ENCODE measurements around the gene RRP8.
A peak's percentile ranks its signal among the peaks of the same experiment; 100 is the strongest.

The RRP8 gene

DNA sequence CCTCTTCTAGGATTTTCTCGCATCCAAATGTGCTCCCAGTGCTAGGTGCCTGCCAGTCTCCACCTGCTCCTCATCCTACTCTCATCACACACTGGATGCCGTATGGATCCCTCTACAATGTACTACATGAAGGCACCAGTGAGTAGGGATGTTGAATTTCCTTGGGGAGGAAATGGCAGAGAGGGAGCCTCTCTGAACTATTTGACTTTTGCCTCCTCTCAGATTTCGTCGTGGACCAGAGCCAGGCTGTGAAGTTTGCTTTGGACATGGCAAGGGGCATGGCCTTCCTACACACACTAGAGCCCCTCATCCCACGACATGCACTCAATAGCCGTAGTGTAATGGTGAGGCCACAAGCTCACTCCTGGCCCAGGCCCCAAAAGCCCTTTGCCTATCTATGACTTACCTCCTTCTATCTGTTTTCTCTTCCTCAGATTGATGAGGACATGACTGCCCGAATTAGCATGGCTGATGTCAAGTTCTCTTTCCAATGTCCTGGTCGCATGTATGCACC is 6.1 kb upstream of the RRP8 start:
- no peak for ATAC-seq
- TF ChIP-seq ZNF565 (CRISPR knock-in tag; conservative IDR thresholded peaks at IDR 0.05; ENCODE audit: low read depth) (no peak), TCF4 (CRISPR knock-in tag; IDR thresholded peaks at IDR 0.05; ENCODE audit: borderline replicate concordance) (no peak), PPARA (CRISPR knock-in tag; IDR thresholded peaks at IDR 0.05; ENCODE audit: borderline replicate concordance) (no peak), GLIS3 (CRISPR knock-in tag; IDR thresholded peaks at IDR 0.05) (no peak), ZNF70 (CRISPR knock-in tag; IDR thresholded peaks at IDR 0.05) (no peak), ZFP30 (CRISPR knock-in tag; IDR thresholded peaks at IDR 0.05) (no peak), ZC3H10 (CRISPR knock-in tag; IDR thresholded peaks at IDR 0.05) (no peak), RARB (CRISPR knock-in tag; IDR thresholded peaks at IDR 0.05) (no peak)

- TF ChIP-seq GLIS3 (CRISPR knock-in tag; IDR thresholded peaks at IDR 0.05) (no peak), ESRRG (CRISPR knock-in tag; IDR thresholded peaks at IDR 0.05) (no peak), TCF4 (CRISPR knock-in tag; IDR thresholded peaks at IDR 0.05; ENCODE audit: borderline replicate concordance) (no peak), BACH2 (CRISPR knock-in tag; IDR thresholded peaks at IDR 0.05; ENCODE audit: borderline replicate concordance) (no peak), TOX (CRISPR knock-in tag; IDR thresholded peaks at IDR 0.05; ENCODE audit: borderline replicate concordance) (no peak), SNAI2 (CRISPR knock-in tag; IDR thresholded peaks at IDR 0.05) (no peak), ZC3H10 (CRISPR knock-in tag; IDR thresholded peaks at IDR 0.05) (no peak), RARB (CRISPR knock-in tag; IDR thresholded peaks at IDR 0.05) (no peak)
- TF ChIP-seq, protein P1, sequence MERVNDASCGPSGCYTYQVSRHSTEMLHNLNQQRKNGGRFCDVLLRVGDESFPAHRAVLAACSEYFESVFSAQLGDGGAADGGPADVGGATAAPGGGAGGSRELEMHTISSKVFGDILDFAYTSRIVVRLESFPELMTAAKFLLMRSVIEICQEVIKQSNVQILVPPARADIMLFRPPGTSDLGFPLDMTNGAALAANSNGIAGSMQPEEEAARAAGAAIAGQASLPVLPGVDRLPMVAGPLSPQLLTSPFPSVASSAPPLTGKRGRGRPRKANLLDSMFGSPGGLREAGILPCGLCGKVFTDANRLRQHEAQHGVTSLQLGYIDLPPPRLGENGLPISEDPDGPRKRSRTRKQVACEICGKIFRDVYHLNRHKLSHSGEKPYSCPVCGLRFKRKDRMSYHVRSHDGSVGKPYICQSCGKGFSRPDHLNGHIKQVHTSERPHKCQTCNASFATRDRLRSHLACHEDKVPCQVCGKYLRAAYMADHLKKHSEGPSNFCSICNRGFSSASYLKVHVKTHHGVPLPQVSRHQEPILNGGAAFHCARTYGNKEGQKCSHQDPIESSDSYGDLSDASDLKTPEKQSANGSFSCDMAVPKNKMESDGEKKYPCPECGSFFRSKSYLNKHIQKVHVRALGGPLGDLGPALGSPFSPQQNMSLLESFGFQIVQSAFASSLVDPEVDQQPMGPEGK (CRISPR knock-in tag; IDR thresholded peaks at IDR 0.05; ENCODE audit: borderline replicate concordance), result no peak
- no peak for ATAC-seq
Measured at GRCh38 chr11:6608726-6609501, 5.5 kb upstream of the RRP8 start.

DNA sequence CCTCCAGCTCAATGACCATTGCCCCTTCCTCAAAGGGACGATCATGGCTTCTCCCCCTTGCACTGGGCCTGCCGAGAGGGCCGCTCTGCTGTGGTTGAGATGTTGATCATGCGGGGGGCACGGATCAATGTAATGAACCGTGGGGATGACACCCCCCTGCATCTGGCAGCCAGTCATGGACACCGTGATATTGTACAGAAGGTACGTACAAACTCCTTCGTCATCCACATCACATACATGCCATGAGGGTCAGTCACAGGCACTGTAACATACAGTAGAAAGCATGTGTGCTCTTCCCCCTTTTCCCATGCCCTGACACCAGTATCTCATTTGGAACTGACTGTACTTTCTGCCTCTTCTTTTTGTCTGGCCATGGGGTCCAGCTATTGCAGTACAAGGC is 4.6 kb upstream of the RRP8 start:
- no peak for TF ChIP-seq SNAI2 (CRISPR knock-in tag; IDR thresholded peaks at IDR 0.05)
- TF ChIP-seq, protein P1 (CRISPR knock-in tag; IDR thresholded peaks at IDR 0.05; ENCODE audit: borderline replicate concordance), result no peak
- TF ChIP-seq TCF4 (CRISPR knock-in tag; IDR thresholded peaks at IDR 0.05; ENCODE audit: borderline replicate concordance), result no peak
- TF ChIP-seq OSR1 (CRISPR knock-in tag; IDR thresholded peaks at IDR 0.05), result no peak
- ATAC-seq, result no peak

GRCh38 chr11:6607190-6607795 is 3.9 kb upstream of the RRP8 start:
- no peak for ATAC-seq
- TF ChIP-seq RARB (CRISPR knock-in tag; IDR thresholded peaks at IDR 0.05), result no peak
- 0 out of 2 replicates have a peak, but pooled peaks have one; percentile 48 for TF ChIP-seq TOX (CRISPR knock-in tag; IDR thresholded peaks at IDR 0.05; ENCODE audit: borderline replicate concordance)

GRCh38 chr11:6606471-6607189 is 3.2 kb upstream of the RRP8 start:
- ATAC-seq, result peak; percentile 81
- TF ChIP-seq ZFP30 (CRISPR knock-in tag; IDR thresholded peaks at IDR 0.05) (no peak), TCF4 (CRISPR knock-in tag; IDR thresholded peaks at IDR 0.05; ENCODE audit: borderline replicate concordance) (peak; percentile 60; the same call in 1 of the 2 replicates)
- TF ChIP-seq, protein P2, sequence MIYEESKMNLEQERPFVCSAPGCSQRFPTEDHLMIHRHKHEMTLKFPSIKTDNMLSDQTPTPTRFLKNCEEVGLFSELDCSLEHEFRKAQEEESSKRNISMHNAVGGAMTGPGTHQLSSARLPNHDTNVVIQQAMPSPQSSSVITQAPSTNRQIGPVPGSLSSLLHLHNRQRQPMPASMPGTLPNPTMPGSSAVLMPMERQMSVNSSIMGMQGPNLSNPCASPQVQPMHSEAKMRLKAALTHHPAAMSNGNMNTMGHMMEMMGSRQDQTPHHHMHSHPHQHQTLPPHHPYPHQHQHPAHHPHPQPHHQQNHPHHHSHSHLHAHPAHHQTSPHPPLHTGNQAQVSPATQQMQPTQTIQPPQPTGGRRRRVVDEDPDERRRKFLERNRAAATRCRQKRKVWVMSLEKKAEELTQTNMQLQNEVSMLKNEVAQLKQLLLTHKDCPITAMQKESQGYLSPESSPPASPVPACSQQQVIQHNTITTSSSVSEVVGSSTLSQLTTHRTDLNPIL (CRISPR knock-in tag; IDR thresholded peaks at IDR 0.05; ENCODE audit: low read depth), result peak; percentile 18; the same call in 1 of the 2 replicates
- TF ChIP-seq, protein P1 (CRISPR knock-in tag; IDR thresholded peaks at IDR 0.05; ENCODE audit: borderline replicate concordance), result no peak
